SK-N-SH (cell line): ENCODE results near the gene LENG8.

Source experiments
- EP300 ChIP-seq, 2 experiments: IDR thresholded peaks; 2 replicates each; pipeline versions ENCODE4 v1.4.0 to v1.6.1; 2012; ENCODE audit warnings: borderline replicate concordance in 1 of 2, low read depth in 1 of 2, low read length in 1 of 2
- POLR2AphosphoS5 ChIP-seq: IDR thresholded peaks from 2 replicates; pipeline ENCODE4 v1.6.1; 2012; ENCODE audit warnings: low read depth, low read length
- RCOR1 ChIP-seq: fragments of 150-350 bp; IDR thresholded peaks from 2 replicates; pipeline ENCODE4 v1.6.1; 2017; ENCODE audit warnings: antibody characterized with exemption, low read length
- TF ChIP-seq, protein P1 (sequence below): IDR thresholded peaks from 2 replicates; pipeline ENCODE4 v1.4.0; 2012; ENCODE audit warnings: low read depth

DNA sequence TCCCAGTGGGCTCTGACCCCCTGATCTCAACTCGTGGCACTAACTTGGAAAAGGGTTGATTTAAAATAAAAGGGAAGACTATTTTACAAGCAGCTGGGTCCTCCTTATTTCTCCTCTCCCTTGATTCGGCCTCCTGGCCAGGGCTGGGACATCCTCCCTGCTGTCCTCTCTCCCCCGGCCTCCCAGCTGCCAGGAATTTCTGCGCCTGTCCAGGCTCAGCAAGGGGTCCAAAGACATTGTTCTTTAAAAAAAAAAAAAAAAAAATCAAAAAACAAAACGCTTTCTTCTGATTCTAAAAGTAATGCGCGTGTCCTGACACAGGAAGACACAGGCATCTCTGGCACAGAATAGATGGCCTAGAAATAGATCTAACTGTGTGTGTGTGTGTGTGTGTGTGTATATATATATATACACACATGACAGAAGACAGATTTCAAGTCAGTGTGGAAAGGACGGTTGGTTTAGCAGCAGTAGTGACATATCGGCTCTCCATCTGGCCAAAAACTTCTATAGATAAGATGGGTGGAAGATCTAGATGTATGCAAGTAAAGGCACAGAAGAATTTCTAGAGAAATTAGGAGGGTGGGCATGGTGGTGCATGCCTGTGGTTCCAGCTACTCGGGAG, 12.3 kb upstream of the LENG8 start:
- TF ChIP-seq EP300 (IDR thresholded peaks at IDR 0.05; ENCODE audit: borderline replicate concordance in 1 of 2, low read depth in 1 of 2, low read length in 1 of 2) (no peak), POLR2AphosphoS5 (no peak), RCOR1 (no peak)
- TF ChIP-seq, protein P1, sequence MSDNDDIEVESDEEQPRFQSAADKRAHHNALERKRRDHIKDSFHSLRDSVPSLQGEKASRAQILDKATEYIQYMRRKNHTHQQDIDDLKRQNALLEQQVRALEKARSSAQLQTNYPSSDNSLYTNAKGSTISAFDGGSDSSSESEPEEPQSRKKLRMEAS: no peak
